Caco-2 (cell line): ENCODE measurements around the gene CCDC170. TPM values are rescaled to one million over a fixed set of nuclear protein-coding genes. Genes with fewer than 3 reads are reported as not detected.
"Not testable (repeated sequence)": the region's sequence is repeated elsewhere in the genome, so short reads cannot be mapped to it uniquely, and the experiment has no call there.

Experiments used
- BruUV-seq: library from RNA; stranded (reverse); fragments of 400-500 nt; replicated peaks from 2 replicates; lab custom pipeline; 2021; lab: Mats Ljungman, UMichigan
- CTCF ChIA-PET: fragments of 300-600 bp; sonication (Branson Sonifier 250); formaldehyde crosslinking; loops from one replicate; lab custom pipeline; 2022; ENCODE audit warnings: antibody characterized with exemption; lab: Charles Lee
- POLR2A ChIA-PET: fragments of 300-600 bp; sonication (Branson Sonifier 250); formaldehyde crosslinking; loops from one replicate; lab custom pipeline; 2022; ENCODE audit warnings: antibody characterized with exemption; lab: Charles Lee
- DNase-seq, 2 experiments: peaks; one replicate each; pipeline versions ENCODE4 v3.0.0 to v3.0.0-alpha.2; 2020 to 2022
- H3K27me3 ChIP-seq: replicated peaks from 2 replicates; pipeline ENCODE4 v1.6.0; 2011; ENCODE audit warnings: low read length; ENCODE audit not compliant: control insufficient read depth, insufficient read depth
- H3K36me3 ChIP-seq: 2 replicates; pipeline ENCODE4 v1.5.1; 2011; ENCODE audit warnings: low read length; ENCODE audit not compliant: control insufficient read depth, insufficient read depth
- H3K4me1 ChIP-seq: fragments of 250-450 bp; sonication (Bioruptor Pico); 2 replicates; pipeline ENCODE4 v1.5.1; 2020; ENCODE audit warnings: mild to moderate bottlenecking
- H3K4me3 ChIP-seq: 2 replicates; pipeline ENCODE4 v1.5.1; 2011; ENCODE audit warnings: low read depth, mild to moderate bottlenecking, control low read depth, low read length
- H3K9me3 ChIP-seq: fragments of 250-450 bp; sonication (Bioruptor Pico); 2 replicates; pipeline ENCODE4 v1.5.1; 2020; ENCODE audit warnings: mild to moderate bottlenecking, moderate library complexity
- H3K27ac Mint-ChIP-seq: one replicate; pipeline ENCODE4 v1.8.0; 2022; ENCODE audit warnings: mixed read lengths; ENCODE audit not compliant: unreplicated experiment
- H3K27me3 Mint-ChIP-seq: one replicate; pipeline ENCODE4 v1.8.0; 2022; ENCODE audit warnings: mixed read lengths; ENCODE audit not compliant: insufficient read depth, unreplicated experiment
- H3K36me3 Mint-ChIP-seq: one replicate; pipeline ENCODE4 v1.8.0; 2022; ENCODE audit warnings: mild to moderate bottlenecking, mixed read lengths; ENCODE audit not compliant: insufficient read depth, unreplicated experiment
- H3K4me1 Mint-ChIP-seq: one replicate; pipeline ENCODE4 v1.8.0; 2022; ENCODE audit warnings: low read depth, mixed read lengths; ENCODE audit not compliant: unreplicated experiment
- H3K4me3 Mint-ChIP-seq: one replicate; pipeline ENCODE4 v1.8.0; 2022; ENCODE audit warnings: mild to moderate bottlenecking, moderate library complexity, mixed read lengths; ENCODE audit not compliant: unreplicated experiment
- H3K9me3 Mint-ChIP-seq: one replicate; pipeline ENCODE4 v1.8.0; 2022; ENCODE audit warnings: mixed read lengths; ENCODE audit not compliant: unreplicated experiment
- intact Hi-C: fragments of 100-400 bp; cut with micrococcal nuclease; formaldehyde crosslinking; loops from one replicate; pipeline ENCODE4 v1.10.0; 2022; ENCODE audit not compliant: unreplicated experiment
- total RNA-seq: library from RNA; stranded (reverse); gene quantifications from 2 replicates; pipeline ENCODE4 v1.2.3, GENCODE V29; 2022
- TF ChIP-seq, protein P1 (sequence below), 2 experiments: fragments of 200-600 bp in 1 of 2; IDR thresholded peaks; 1 replicate in 1 of 2; 2 replicates in 1 of 2; pipeline versions ENCODE4 v1.5.1 to v1.8.0; 2011 to 2022; ENCODE audit warnings: antibody characterized with exemption in 1 of 2, control low read depth in 1 of 2, inconsistent platforms in 1 of 2, low read depth in 1 of 2, low read length in 1 of 2, mild to moderate bottlenecking in 1 of 2, moderate library complexity in 1 of 2; ENCODE audit not compliant: insufficient read depth in 1 of 2, severe bottlenecking in 1 of 2, unreplicated experiment in 1 of 2

Gene CCDC170
- total RNA-seq, 1 experiment from 2014 or later = 6.8 TPM

DNA sequence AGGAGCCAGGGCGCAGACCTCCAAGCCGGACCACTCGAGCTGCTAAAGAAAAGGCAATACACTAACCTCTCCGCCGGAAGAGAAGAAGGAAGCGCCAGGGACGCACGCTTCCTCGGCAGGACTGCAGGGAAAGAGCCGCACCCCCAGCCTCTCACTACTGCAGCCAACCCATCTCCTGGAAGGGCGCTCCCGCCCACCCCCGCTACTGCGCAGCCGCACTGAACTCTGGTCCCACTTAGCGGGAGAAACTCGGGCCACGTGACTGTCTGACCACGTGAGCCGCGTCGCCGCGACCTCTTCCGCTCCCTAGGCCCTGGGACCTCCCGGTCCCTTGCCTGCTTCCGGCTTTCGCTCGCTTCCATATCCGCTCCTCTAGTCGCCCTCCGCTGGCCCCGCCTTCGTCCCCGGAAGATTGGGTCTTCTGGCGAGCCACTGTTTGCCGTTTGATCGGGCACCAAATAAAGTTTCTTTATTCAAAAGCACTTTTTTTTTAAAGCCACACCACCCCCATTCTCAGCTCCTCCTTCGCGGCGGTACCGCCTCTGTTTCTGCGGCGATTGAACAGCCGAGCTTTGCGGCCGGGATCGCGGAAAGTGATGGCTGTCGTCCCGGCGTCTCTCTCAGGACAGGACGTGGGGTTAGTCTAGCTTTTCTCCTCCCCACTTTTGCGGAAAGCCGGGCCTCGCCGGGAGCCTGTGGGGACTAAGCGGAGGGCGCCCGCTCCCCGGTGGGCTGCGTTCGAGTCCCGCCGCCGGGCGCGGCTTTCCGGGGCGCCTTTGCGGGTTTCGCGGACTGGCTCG, 41.7 kb upstream of the CCDC170 start, which contains the start of gene RMND1:
TSS of gene RMND1 (minus strand) at position 177 of the 800 bp plus-strand sequence. CDS start 6,315 bp downstream, outside the sequence.
- BruUV-seq = no TSS peak
- POLR2A ChIA-PET = interaction anchor here (0.6 kb wide), 2 partner anchors 20 to 113 kb away, joined by 3 read pairs; no protein-coding TSS in a partner anchor
- H3K36me3 ChIP-seq = no peaks in the 10 kb centered on the region
- Mint-ChIP-seq H3K4me3 (peak within 1 kb of the TSS; percentile 98), H3K36me3 (peaks cover 16% of the 10 kb centered on the region), H3K27ac (peak within 1 kb of the TSS; percentile 81), H3K9me3 (no peaks in the 10 kb centered on the region), H3K27me3 (no peaks in the 10 kb centered on the region), H3K4me1 (peaks cover 24% of the 10 kb centered on the region)
- TF ChIP-seq, protein P1, sequence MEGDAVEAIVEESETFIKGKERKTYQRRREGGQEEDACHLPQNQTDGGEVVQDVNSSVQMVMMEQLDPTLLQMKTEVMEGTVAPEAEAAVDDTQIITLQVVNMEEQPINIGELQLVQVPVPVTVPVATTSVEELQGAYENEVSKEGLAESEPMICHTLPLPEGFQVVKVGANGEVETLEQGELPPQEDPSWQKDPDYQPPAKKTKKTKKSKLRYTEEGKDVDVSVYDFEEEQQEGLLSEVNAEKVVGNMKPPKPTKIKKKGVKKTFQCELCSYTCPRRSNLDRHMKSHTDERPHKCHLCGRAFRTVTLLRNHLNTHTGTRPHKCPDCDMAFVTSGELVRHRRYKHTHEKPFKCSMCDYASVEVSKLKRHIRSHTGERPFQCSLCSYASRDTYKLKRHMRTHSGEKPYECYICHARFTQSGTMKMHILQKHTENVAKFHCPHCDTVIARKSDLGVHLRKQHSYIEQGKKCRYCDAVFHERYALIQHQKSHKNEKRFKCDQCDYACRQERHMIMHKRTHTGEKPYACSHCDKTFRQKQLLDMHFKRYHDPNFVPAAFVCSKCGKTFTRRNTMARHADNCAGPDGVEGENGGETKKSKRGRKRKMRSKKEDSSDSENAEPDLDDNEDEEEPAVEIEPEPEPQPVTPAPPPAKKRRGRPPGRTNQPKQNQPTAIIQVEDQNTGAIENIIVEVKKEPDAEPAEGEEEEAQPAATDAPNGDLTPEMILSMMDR (IDR thresholded peaks at IDR 0.05; ENCODE audit: insufficient read depth in 1 of 2, low read depth in 1 of 2, low read length in 1 of 2, severe bottlenecking in 1 of 2, unreplicated experiment in 1 of 2) = no peak
- intact Hi-C loops = loop anchor here (1.0 to 5.0 kb wide), 6 partner anchors 11 to 860 kb away; partner anchors contain the start of genes CCDC170 and ZBTB2
- no peaks in the 10 kb centered on the region for H3K9me3 ChIP-seq
- CTCF ChIA-PET = interaction anchor here (0.7 to 1.3 kb wide), 3 partner anchors 41 to 1649 kb away, joined by 3 read pairs; no protein-coding TSS in a partner anchor
- peak within 1 kb of the TSS; percentile 79 for H3K4me3 ChIP-seq
- peak; percentile 99 to 100 for DNase-seq
- H3K4me1 ChIP-seq = peaks cover 29% of the 10 kb centered on the region
- H3K27me3 ChIP-seq = no peaks in the 10 kb centered on the region

DNA sequence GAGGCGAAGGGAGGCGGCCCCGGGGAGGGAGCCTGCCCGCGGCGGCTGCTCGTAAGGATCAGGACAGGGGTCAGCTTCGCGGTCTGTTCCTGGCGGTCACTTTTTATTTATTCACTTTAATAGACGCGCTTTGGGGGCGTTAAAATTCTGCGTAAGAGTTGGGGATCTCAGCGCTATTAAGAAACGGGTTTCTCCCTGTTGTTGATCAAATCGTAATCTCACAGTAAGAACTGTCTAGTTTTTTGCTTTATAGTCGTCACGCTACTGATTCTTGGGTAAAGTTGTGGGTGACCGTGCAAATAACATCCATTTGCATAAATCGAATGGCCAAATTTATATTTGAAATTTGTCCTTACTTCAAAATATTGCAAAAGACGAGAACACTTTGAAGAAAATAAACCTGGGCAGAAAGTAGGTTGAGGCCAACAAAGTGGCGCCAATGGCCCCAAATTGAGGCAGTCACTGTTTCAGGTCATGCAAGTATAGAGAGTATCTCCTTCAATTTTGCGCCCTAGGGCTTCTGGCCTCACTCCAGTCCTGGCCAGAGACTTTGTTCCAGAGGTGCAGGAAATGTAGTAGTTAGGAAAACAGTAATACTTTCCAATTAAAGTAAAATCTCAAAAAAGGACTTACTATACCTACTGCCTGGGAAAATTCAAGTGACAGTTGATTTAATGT, 40.9 kb upstream of the CCDC170 start:
- peaks cover 29% of the 10 kb centered on the region for H3K4me1 ChIP-seq
- no peak for DNase-seq
- no peaks in the 10 kb centered on the region for H3K27me3 Mint-ChIP-seq
- H3K4me3 ChIP-seq = peak overlapping the region; percentile 79
- peaks cover 26% of the 10 kb centered on the region for H3K4me1 Mint-ChIP-seq
- H3K4me3 Mint-ChIP-seq = peak overlapping the region; percentile 98
- peak overlapping the region; percentile 81 for H3K27ac Mint-ChIP-seq
- TSS peak; percentile 54 for BruUV-seq
- TF ChIP-seq, protein P1 (IDR thresholded peaks at IDR 0.05; ENCODE audit: insufficient read depth in 1 of 2, low read depth in 1 of 2, low read length in 1 of 2, severe bottlenecking in 1 of 2, unreplicated experiment in 1 of 2) = no peak
- no peaks in the 10 kb centered on the region for H3K36me3 ChIP-seq
- intact Hi-C loops = loop anchor here (1.0 to 5.0 kb wide), 6 partner anchors 12 to 859 kb away; partner anchors contain the start of genes CCDC170 and ZBTB2
- peaks cover 23% of the 10 kb centered on the region for H3K36me3 Mint-ChIP-seq
- H3K27me3 ChIP-seq = no peaks in the 10 kb centered on the region
- ChIA-PET CTCF (interaction anchor here (0.7 to 1.3 kb wide), 2 partner anchors 47 to 1649 kb away, joined by 3 read pairs; no protein-coding TSS in a partner anchor), POLR2A (interaction anchor here (0.6 kb wide), 1 partner anchor 19 kb away, joined by 3 read pairs; no protein-coding TSS in a partner anchor)
- no peaks in the 10 kb centered on the region for H3K9me3 ChIP-seq
- H3K9me3 Mint-ChIP-seq = no peaks in the 10 kb centered on the region

DNA sequence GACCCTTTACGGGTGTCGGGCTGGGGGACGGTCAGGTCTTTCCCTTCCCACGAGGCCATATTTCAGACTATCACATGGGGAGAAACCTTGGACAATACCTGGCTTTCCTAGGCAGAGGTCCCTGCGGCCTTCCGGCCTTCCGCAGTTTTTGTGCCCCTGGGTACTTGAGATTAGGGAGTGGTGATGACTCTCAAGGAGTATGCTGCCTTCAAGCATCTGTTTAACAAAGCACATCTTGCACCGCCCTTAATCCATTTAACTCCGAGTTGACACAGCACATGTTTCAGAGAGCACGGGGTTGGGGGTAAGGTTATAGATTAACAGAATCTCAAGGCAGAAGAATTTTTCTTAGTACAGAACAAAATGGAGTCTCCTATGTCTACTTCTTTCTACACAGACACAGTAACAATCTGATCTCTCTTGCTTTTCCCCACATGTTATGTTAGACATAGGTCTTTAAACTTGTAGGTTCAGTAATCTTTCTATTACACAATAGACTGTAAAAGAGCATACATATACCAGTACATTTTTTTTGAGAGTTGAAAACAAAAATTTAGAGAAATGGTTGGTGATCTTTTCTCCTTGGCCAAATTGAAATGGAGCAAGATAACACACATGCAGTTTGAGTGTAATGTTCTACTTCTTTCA, 37.9 kb upstream of the CCDC170 start:
- peaks cover 19% of the 10 kb centered on the region for H3K4me1 Mint-ChIP-seq
- DNase-seq = peak; percentile 78 to 87
- Histone ChIP-seq H3K4me1 (peaks cover 29% of the 10 kb centered on the region), H3K4me3 (peak overlapping the region; percentile 18)
- H3K36me3 ChIP-seq, intact Hi-C loops, H3K9me3 Mint-ChIP-seq, H3K27me3 ChIP-seq, POLR2A ChIA-PET, H3K9me3 ChIP-seq, CTCF ChIA-PET, H3K27me3 Mint-ChIP-seq, BruUV-seq: not testable (repeated sequence)
- peaks cover 43% of the 10 kb centered on the region for H3K36me3 Mint-ChIP-seq
- H3K27ac Mint-ChIP-seq = peak overlapping the region; percentile 90
- peak overlapping the region; percentile 72 for H3K4me3 Mint-ChIP-seq
